Duodenal mucosa (tissue), 2 donors: ENCODE results near the gene PMIS2.

Experiments
- H3K27ac ChIP-seq: one replicate; pipeline ENCODE4 v1.7.0; 2013; ENCODE audit warnings: low read depth, low read length
- H3K27me3 ChIP-seq, 2 donors: one replicate each; pipeline ENCODE4 v1.7.0; 2013; ENCODE audit warnings: low read length in 2 of 2, control low read depth in 1 of 2; ENCODE audit not compliant: insufficient read depth in 2 of 2, control insufficient read depth in 1 of 2
- H3K36me3 ChIP-seq, 2 donors: one replicate each; pipeline ENCODE4 v1.7.0; 2013; ENCODE audit warnings: low read length in 2 of 2, control low read depth in 1 of 2; ENCODE audit not compliant: insufficient read depth in 2 of 2, control insufficient read depth in 1 of 2
- H3K4me1 ChIP-seq, 2 donors: one replicate each; pipeline ENCODE4 v1.7.0; 2013; ENCODE audit warnings: low read length in 2 of 2, control low read depth in 1 of 2; ENCODE audit not compliant: insufficient read depth in 2 of 2, control insufficient read depth in 1 of 2
- H3K4me3 ChIP-seq, 2 donors: one replicate each; pipeline ENCODE4 v1.7.0; 2013; ENCODE audit warnings: low read length in 2 of 2, low read depth in 1 of 2
- H3K9ac ChIP-seq, 2 donors: one replicate each; pipeline ENCODE4 v1.7.0; 2013; ENCODE audit warnings: low read length in 2 of 2, low read depth in 1 of 2
- H3K9me3 ChIP-seq, 2 donors: one replicate each; pipeline ENCODE4 v1.7.0; 2013; ENCODE audit warnings: low read length in 2 of 2, control low read depth in 1 of 2; ENCODE audit not compliant: control insufficient read depth in 1 of 2

The PMIS2 gene

GRCh38 chr19:35556846-35557538 lies 29.0 kb upstream of the PMIS2 start:
- Histone ChIP-seq H3K9ac (no peak overlapping the region), H3K27me3 (peaks cover 21 to 23% of the 10 kb centered on the region in 2 donors)

GRCh38 chr19:35557539-35558399 lies 28.2 kb upstream of the PMIS2 start:
- Histone ChIP-seq H3K9ac (no peak overlapping the region), H3K4me1 (peaks cover 0 to 3% of the 10 kb centered on the region in 2 donors), H3K36me3 (no peaks in the 10 kb centered on the region), H3K27me3 (peaks cover 23 to 26% of the 10 kb centered on the region in 2 donors), H3K4me3 (peak overlapping the region; percentile 47 to 48), H3K27ac (no peak overlapping the region), H3K9me3 (no peaks in the 10 kb centered on the region)

More at GRCh38 chr19:35556846-35557538, 29.0 kb upstream of the PMIS2 start:
- no peaks in the 10 kb centered on the region for H3K9me3 ChIP-seq
- H3K4me3 ChIP-seq = no peak overlapping the region
- H3K27ac ChIP-seq = no peak overlapping the region
- no peaks in the 10 kb centered on the region for H3K36me3 ChIP-seq
- H3K4me1 ChIP-seq = peaks cover 0 to 3% of the 10 kb centered on the region in 2 donors

- Histone ChIP-seq H3K27me3 (peaks cover 23 to 27% of the 10 kb centered on the region in 2 donors), H3K4me3 (no peak overlapping the region), H3K27ac (no peak overlapping the region), H3K36me3 (no peaks in the 10 kb centered on the region), H3K9me3 (no peaks in the 10 kb centered on the region), H3K9ac (no peak overlapping the region), H3K4me1 (peaks cover 0 to 3% of the 10 kb centered on the region in 2 donors)
These were observed 27.3 kb upstream of the PMIS2 start for GRCh38 chr19:35558400-35559280.

GRCh38 chr19:35559281-35559659 lies 26.7 kb upstream of the PMIS2 start:
- H3K27ac ChIP-seq = no peak overlapping the region
- H3K4me3 ChIP-seq = no peak overlapping the region
- peaks cover 26 to 27% of the 10 kb centered on the region in 2 donors for H3K27me3 ChIP-seq
- no peaks in the 10 kb centered on the region for H3K36me3 ChIP-seq
- no peaks in the 10 kb centered on the region for H3K9me3 ChIP-seq
- H3K4me1 ChIP-seq = peaks cover 0 to 3% of the 10 kb centered on the region in 2 donors
- H3K9ac ChIP-seq = no peak overlapping the region

GRCh38 chr19:35559781-35560180 lies 26.2 kb upstream of the PMIS2 start:
- H3K9me3 ChIP-seq = no peaks in the 10 kb centered on the region
- H3K27me3 ChIP-seq = peaks cover 26 to 27% of the 10 kb centered on the region in 2 donors
- H3K27ac ChIP-seq = no peak overlapping the region
- no peak overlapping the region for H3K9ac ChIP-seq
- no peaks in the 10 kb centered on the region for H3K36me3 ChIP-seq
- H3K4me1 ChIP-seq = peaks cover 0 to 3% of the 10 kb centered on the region in 2 donors
- no peak overlapping the region for H3K4me3 ChIP-seq

GRCh38 chr19:35560271-35560670 lies 25.7 kb upstream of the PMIS2 start:
- H3K4me3 ChIP-seq = no peak overlapping the region
- no peaks in the 10 kb centered on the region for H3K36me3 ChIP-seq
- H3K27ac ChIP-seq = no peak overlapping the region
- no peak overlapping the region for H3K9ac ChIP-seq
- peaks cover 26 to 28% of the 10 kb centered on the region in 2 donors for H3K27me3 ChIP-seq
- no peaks in the 10 kb centered on the region for H3K9me3 ChIP-seq
- peaks cover 0 to 3% of the 10 kb centered on the region in 2 donors for H3K4me1 ChIP-seq

GRCh38 chr19:35560677-35561076 lies 25.3 kb upstream of the PMIS2 start:
- Histone ChIP-seq H3K27ac (no peak overlapping the region), H3K27me3 (peaks cover 26 to 30% of the 10 kb centered on the region in 2 donors), H3K4me1 (peaks cover 0 to 3% of the 10 kb centered on the region in 2 donors), H3K4me3 (no peak overlapping the region), H3K9ac (no peak overlapping the region), H3K9me3 (no peaks in the 10 kb centered on the region), H3K36me3 (no peaks in the 10 kb centered on the region)

GRCh38 chr19:35561436-35561835 lies 24.5 kb upstream of the PMIS2 start:
- Histone ChIP-seq H3K27me3 (peaks cover 26% of the 10 kb centered on the region in 2 donors), H3K9me3 (no peaks in the 10 kb centered on the region)

GRCh38 chr19:35562336-35562735 lies 23.6 kb upstream of the PMIS2 start:
- no peaks in the 10 kb centered on the region for H3K9me3 ChIP-seq

More at GRCh38 chr19:35561436-35561835, 24.5 kb upstream of the PMIS2 start:
- Histone ChIP-seq H3K36me3 (no peaks in the 10 kb centered on the region), H3K4me3 (no peak overlapping the region), H3K9ac (no peak overlapping the region), H3K4me1 (peaks cover 0 to 3% of the 10 kb centered on the region in 2 donors), H3K27ac (no peak overlapping the region)

More at GRCh38 chr19:35562336-35562735, 23.6 kb upstream of the PMIS2 start:
- Histone ChIP-seq H3K36me3 (no peaks in the 10 kb centered on the region), H3K4me3 (no peak overlapping the region), H3K27me3 (peaks cover 22 to 26% of the 10 kb centered on the region in 2 donors), H3K9ac (no peak overlapping the region), H3K4me1 (peaks cover 0 to 3% of the 10 kb centered on the region in 2 donors), H3K27ac (no peak overlapping the region)
